ENCODE measurements around the gene CDC37L1.

Gene CDC37L1

DNA sequence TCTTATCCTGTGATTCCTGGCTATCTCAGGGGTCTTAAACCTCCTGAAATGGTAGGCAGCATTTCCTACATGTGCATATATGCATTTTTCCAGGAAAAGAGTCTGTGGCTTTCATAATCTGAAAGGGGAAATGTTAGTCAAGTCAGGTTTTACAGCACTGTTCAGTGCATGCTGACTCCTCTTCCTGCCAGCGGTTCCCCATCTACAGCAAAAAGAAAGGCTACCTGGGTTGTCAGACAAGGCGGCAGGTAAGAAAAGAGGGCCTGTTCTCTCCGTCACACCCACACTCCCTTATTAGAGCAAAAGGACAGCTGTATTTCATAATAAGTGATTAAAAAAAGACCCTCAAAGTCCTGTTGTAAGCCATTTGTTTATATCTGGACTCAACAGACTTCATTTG lies 8.8 kb upstream of the CDC37L1 start:
- TF ChIP-seq CSRNP3 (CRISPR knock-in tag; IDR thresholded peaks at IDR 0.05) (no peak), TCF4 (CRISPR knock-in tag; IDR thresholded peaks at IDR 0.05; ENCODE audit: borderline replicate concordance) (no peak), SNAI2 (CRISPR knock-in tag; IDR thresholded peaks at IDR 0.05) (no peak), ZNF70 (CRISPR knock-in tag; IDR thresholded peaks at IDR 0.05) (no peak), PPARA (CRISPR knock-in tag; IDR thresholded peaks at IDR 0.05; ENCODE audit: borderline replicate concordance) (no peak), ISL1 (CRISPR knock-in tag; IDR thresholded peaks at IDR 0.05) (no peak), ZFP30 (CRISPR knock-in tag; IDR thresholded peaks at IDR 0.05) (no peak), ARNTL (CRISPR knock-in tag; IDR thresholded peaks at IDR 0.05; ENCODE audit: borderline replicate concordance, low read depth) (no peak), ZFP3 (CRISPR knock-in tag; IDR thresholded peaks at IDR 0.05) (no peak), GLIS3 (CRISPR knock-in tag; IDR thresholded peaks at IDR 0.05) (no peak), OSR1 (CRISPR knock-in tag; IDR thresholded peaks at IDR 0.05) (no peak), ZNF8 (CRISPR knock-in tag; IDR thresholded peaks at IDR 0.05) (no peak), TOX (CRISPR knock-in tag; IDR thresholded peaks at IDR 0.05; ENCODE audit: borderline replicate concordance) (no peak), TSHZ2 (CRISPR knock-in tag; IDR thresholded peaks at IDR 0.05) (no peak)
- TF ChIP-seq, protein P1, sequence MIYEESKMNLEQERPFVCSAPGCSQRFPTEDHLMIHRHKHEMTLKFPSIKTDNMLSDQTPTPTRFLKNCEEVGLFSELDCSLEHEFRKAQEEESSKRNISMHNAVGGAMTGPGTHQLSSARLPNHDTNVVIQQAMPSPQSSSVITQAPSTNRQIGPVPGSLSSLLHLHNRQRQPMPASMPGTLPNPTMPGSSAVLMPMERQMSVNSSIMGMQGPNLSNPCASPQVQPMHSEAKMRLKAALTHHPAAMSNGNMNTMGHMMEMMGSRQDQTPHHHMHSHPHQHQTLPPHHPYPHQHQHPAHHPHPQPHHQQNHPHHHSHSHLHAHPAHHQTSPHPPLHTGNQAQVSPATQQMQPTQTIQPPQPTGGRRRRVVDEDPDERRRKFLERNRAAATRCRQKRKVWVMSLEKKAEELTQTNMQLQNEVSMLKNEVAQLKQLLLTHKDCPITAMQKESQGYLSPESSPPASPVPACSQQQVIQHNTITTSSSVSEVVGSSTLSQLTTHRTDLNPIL (CRISPR knock-in tag; IDR thresholded peaks at IDR 0.05; ENCODE audit: low read depth), result no peak
- no peak for ATAC-seq

GRCh38 chr9:4671737-4672136 lies 7.6 kb upstream of the CDC37L1 start:
- no peak for ATAC-seq
- TF ChIP-seq ARNTL (CRISPR knock-in tag; IDR thresholded peaks at IDR 0.05; ENCODE audit: borderline replicate concordance, low read depth) (no peak), TSHZ2 (CRISPR knock-in tag; IDR thresholded peaks at IDR 0.05) (no peak), ZC3H10 (CRISPR knock-in tag; IDR thresholded peaks at IDR 0.05) (no peak), OSR1 (CRISPR knock-in tag; IDR thresholded peaks at IDR 0.05) (no peak), ESRRG (CRISPR knock-in tag; IDR thresholded peaks at IDR 0.05) (no peak), GLIS3 (CRISPR knock-in tag; IDR thresholded peaks at IDR 0.05) (no peak)
- TF ChIP-seq, protein P1 (CRISPR knock-in tag; IDR thresholded peaks at IDR 0.05; ENCODE audit: low read depth), result no peak

GRCh38 chr9:4674783-4675182 lies 4.6 kb upstream of the CDC37L1 start:
- peak; percentile 6; the same call in 1 of the 3 replicates for ATAC-seq
- TF ChIP-seq ISL1 (CRISPR knock-in tag; IDR thresholded peaks at IDR 0.05) (no peak), TOX (CRISPR knock-in tag; IDR thresholded peaks at IDR 0.05; ENCODE audit: borderline replicate concordance) (no peak)

GRCh38 chr9:4677392-4677791 lies 2.0 kb upstream of the CDC37L1 start:
- no peak for ATAC-seq
- TF ChIP-seq RARB (CRISPR knock-in tag; IDR thresholded peaks at IDR 0.05), result no peak
- TF ChIP-seq ZNF70 (CRISPR knock-in tag; IDR thresholded peaks at IDR 0.05), result no peak
- TF ChIP-seq, protein P2, sequence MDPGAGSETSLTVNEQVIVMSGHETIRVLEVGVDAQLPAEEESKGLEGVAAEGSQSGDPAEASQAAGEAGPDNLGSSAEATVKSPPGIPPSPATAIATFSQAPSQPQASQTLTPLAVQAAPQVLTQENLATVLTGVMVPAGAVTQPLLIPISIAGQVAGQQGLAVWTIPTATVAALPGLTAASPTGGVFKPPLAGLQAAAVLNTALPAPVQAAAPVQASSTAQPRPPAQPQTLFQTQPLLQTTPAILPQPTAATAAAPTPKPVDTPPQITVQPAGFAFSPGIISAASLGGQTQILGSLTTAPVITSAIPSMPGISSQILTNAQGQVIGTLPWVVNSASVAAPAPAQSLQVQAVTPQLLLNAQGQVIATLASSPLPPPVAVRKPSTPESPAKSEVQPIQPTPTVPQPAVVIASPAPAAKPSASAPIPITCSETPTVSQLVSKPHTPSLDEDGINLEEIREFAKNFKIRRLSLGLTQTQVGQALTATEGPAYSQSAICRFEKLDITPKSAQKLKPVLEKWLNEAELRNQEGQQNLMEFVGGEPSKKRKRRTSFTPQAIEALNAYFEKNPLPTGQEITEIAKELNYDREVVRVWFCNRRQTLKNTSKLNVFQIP (CRISPR knock-in tag; IDR thresholded peaks at IDR 0.05; ENCODE audit: borderline replicate concordance, low read depth), result no peak
- TF ChIP-seq TCF4 (CRISPR knock-in tag; IDR thresholded peaks at IDR 0.05; ENCODE audit: borderline replicate concordance), result no peak
- TF ChIP-seq ZNF565 (CRISPR knock-in tag; conservative IDR thresholded peaks at IDR 0.05; ENCODE audit: low read depth), result no peak
- TF ChIP-seq BACH2 (CRISPR knock-in tag; IDR thresholded peaks at IDR 0.05; ENCODE audit: borderline replicate concordance), result no peak

All from SK-N-SH treated with all-trans-retinoic acid at 6 μM for 48 hours (cell line).